ENCODE results near the gene OR52K2.
"Not testable (repeated sequence)": the region's sequence is repeated elsewhere in the genome, so short reads cannot be mapped to it uniquely, and the experiment has no call there.

The OR52K2 gene

DNA sequence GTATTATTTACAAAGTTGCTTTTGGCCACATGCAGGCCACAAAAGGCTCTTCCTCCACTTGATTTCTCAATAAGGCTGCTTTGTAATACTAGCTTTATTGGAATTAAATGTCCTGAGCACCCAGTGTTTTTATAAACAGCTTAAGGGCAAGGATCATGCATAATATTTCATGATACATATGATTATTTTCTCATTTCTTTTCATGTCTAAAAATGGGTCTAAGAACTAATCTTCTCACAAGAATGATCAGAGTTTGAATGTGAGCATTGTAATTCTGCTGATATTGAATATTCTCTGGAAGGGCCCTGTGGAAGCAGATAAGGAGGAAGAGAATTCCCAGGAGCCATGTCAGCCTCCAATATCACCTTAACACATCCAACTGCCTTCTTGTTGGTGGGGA is at the start of gene OR52K2:
OR52K2 (plus strand) TSS at position 301 of the 400 bp plus-strand sequence; CDS start at position 346, 45 bp downstream.
- DNase-seq (ENCODE audit: low read depth, low spot score) = no peak

DNA sequence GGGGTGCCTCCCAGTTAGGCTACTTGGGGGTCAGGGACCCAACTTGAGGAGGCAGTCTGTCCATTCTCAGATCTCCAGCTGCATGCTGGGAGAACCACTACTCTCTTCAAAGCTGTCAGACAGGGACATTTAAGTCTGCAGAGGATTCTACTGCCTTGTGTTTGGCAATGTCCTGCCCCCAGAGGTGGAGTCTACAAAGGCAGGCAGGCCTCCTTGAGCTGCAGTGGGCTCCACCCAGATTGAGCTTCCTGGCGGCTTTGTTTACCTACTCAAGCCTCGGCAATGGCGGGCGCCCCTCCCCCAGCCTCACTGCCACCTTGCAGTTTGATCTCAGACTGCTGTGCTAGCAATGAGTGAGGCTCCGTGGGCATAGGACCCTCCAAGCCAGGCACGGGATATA is 42.9 kb upstream of the OR52K2 start:
- DNase-seq (ENCODE audit: low read depth, low spot score) = not testable (repeated sequence)

DNA sequence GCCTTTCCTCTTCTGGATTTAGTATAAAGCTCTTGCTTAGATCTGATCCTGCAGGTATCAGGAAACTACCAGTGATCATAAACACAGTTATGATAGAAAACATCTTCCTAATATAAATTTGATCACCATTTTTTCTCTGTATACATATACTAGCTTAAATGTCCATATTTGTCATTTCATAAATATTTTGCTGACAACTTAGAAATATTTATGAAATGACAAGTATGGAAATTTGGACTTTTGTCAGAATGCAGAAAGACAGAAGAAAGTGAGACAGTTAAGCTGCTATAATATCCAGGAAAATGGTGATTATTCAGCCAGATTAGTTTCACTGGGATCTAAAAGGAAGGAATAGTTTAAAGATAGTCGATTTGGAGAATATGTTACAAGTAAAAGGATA is 32.8 kb upstream of the OR52K2 start:
- no peak for DNase-seq (ENCODE audit: low read depth, low spot score)

DNA sequence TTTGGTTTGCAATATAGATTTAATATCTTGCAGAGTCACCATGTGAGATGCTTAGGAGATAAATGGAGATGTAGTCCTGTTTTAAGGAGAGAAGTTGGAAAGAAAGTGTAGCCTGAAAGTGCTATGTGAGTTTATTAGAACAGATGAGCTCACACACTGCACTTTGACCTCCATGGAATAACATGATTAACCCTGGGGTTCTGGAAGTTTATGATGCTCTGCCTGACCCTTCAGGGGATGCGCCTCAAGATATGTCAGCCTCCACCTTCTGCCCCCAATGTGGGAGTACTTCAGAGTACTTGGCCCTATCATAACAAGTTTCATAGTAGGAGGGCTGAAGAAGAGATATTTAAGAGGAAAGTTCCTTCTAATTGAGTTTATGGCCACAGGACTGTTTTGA is 32.3 kb upstream of the OR52K2 start:
- DNase-seq (ENCODE audit: low read depth, low spot score) = no peak

DNA sequence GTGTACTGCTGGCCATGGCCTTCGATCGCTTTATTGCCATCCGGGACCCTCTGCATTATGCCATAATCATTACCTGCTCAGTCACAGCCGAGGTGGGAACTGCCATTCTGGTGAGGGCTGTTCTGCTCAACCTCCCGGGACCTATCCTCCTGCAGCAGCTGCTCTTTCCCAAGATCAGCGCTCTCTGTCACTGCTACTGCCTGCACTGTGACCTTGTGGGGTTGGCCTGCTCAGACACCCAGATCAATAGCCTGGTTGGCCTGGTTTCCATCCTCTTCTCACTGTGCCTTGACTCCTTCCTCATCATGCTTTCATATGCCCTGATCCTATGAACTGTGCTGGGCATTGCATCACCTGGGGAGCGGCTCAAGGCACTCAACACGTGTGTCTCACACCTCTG is 30.7 kb upstream of the OR52K2 start:
- DNase-seq (ENCODE audit: low read depth, low spot score) = no peak

DNA sequence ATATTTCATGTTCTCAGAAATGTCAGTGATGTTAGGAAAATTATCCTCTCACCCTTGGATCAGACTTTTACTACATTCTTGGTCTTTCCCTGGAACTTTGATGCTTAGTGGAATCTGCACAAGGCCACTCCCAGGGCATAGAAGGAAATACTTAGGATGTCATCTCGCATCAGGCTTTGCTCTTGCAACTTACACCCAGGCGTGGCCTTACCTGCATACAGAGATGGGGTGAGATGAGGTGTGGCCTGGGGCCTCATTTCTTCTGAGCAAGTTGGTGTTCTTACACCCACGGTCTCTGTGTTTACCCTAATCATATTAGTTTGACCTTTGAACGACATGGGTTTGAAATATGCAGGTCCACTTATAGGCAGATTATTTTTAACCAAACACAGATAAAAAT is 19.0 kb upstream of the OR52K2 start:
- DNase-seq (ENCODE audit: low read depth, low spot score) = no peak

DNA sequence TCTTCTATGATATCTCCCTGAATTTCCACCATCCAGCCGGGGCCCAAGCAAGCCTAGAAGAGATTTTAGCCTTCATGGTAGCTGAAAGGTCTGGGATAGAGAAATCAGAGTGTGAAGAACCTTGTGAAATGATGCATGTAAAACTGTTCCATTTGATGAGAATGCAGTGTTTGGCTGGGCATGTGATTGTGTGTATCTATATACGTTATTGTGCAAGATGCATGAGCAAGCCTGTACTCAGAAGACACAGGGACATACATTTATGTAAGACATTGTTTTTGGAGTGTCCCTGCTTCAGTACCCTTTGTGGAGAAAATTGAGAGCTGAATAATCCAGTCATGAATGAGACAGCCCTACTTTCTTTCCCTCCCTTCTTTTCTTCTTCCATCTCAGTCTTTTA is 15.2 kb upstream of the OR52K2 start:
- DNase-seq (ENCODE audit: low read depth, low spot score) = no peak

DNA sequence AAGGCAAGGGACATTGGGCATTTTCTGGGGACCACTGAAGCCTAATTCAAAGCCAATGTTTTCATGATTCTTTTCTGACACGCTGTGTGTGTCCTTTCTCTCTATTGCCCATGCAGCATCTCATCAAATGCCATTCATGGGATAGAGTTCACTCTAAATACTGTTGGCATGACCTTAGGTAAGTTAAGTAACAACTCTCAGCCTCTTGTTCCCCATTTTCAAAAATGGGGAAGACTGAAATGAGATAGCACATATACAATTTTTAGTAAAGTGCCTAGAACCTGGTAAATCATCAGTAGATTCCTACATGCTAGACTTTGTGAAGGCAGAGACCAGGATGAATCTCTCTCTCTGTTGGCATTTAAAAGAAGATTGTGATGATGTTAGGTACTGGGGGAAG is 12.7 kb upstream of the OR52K2 start:
- DNase-seq (ENCODE audit: low read depth, low spot score) = no peak

DNA sequence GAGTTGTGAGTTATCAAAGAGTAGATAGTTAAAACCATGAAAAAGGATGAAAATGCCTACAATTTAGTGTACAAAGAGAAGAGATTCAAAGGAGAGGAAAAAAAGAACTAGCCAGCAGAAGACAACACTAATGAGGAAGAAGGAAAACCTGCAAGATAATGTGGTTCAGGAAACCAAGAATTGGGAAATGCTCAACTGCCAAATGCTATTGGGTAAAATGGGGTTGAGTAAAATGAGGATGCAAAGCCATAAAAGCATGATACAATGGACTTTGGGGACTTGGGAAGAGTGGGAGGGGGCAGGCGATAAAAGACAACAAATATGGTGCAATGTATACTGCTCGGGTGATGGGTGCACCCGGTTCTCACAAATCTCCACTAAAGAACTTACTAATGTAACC is 7.6 kb upstream of the OR52K2 start:
- no peak for DNase-seq (ENCODE audit: low read depth, low spot score)

DNA sequence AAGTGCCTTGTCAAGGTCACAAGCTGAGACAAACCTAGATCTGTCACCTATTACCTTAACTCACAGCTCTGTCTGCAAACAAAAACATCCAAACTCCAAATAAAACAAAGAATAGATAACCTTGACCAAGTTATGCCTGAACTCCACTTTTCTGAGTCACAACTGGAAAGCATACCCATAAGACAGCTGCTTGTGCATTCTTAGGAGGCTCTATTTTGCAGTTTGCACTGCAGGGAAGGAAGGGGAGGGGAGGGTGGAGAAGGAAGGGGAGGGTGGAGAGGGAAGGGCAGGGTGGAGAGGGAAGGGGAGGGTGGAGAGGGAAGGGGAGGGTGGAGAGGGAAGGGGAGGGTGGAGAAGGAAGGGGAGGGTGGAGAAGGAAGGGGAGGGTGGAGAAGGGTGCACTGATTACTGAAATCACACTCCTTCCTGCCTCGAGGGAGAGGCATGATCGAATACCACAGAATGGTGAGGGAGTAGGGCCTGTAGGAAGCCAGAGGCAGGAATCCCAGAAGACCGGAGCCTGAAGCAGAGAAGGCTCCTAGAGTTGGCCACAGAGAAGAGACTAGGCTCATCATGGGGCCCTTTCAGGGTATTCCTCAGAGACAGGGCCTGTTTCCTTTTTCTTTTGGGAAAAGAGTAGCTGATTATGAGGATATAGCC is 5.7 kb upstream of the OR52K2 start:
- DNase-seq (ENCODE audit: low read depth, low spot score) = no peak

DNA sequence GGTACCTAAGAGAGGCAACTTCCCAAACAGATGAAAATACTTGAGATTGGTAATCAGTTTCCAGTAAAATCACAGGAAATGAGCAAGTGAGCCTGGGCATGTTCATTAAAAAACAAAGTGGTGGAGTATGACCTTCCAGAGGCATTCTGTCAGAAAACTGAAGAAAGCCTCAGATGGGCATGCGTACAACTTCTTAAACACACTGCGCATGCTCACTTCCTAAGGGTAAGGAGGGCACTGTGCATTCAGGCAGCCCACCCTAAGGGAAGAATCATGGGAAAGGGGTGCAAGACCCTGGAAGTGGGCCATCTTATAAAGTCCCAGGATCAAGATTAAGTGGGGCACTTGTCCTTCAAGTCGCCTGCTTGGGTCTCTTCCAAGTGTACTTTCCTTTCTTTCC is 4.0 kb downstream of the OR52K2 start:
- DNase-seq (ENCODE audit: low read depth, low spot score) = no peak

DNA sequence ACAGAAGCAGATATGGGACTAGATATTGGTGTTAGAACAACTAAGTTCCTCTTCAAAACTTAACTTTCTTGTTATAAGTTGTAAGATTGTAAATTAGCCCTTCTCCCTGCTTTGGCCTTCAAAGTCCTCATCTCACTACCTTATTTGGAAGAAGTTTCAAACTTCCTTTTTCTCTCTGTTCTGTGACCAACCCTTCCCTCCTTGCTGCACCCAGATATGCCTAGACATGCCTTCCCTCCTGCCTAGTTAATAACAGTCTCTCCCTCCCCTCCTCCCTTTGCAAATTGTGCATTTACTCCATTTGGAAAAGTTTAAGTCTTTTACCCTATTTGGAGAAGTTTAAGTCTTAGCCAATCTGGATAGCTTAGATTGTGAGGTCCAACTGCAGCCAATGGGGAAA is 4.9 kb downstream of the OR52K2 start:
- DNase-seq (ENCODE audit: low read depth, low spot score) = no peak

DNA sequence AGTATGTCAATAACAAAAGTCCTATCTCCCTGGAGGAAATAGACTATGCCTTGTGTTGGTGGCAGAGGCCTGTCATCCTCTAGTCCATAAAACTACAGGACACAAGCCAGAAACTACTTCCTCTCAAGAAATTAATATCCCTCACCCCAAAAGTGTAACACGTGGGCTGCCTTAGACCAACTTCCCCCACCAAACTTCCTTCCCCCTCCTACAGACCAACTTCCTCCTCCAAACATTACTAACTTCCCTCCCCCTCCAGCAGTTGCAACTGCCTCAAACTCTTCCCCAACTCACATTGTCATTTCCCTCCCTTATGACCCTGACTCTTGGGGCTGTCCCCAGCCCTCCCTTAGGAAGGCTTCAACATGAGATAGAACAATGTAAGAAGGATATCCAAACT is 6.3 kb downstream of the OR52K2 start:
- no peak for DNase-seq (ENCODE audit: low read depth, low spot score)

DNA sequence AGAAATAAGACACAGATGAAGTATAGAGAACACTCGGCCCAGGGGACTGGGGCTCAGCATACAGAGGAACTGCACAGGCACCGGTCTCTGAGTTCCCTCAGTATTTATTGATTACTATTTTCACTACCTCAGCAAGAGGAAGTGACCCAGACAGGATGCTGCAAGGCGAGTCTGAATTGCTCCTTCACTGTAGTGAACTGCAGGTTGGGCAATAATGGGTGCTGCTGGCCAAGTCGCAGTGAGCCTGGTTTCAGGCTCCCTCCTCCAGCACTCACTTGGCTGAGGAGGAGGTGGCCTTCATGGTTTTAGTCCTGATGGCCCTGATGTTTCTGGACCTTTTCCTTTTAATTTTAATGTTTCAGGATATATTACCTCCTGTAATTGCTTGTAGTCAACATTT is 10.4 kb downstream of the OR52K2 start:
- DNase-seq (ENCODE audit: low read depth, low spot score) = no peak

DNA sequence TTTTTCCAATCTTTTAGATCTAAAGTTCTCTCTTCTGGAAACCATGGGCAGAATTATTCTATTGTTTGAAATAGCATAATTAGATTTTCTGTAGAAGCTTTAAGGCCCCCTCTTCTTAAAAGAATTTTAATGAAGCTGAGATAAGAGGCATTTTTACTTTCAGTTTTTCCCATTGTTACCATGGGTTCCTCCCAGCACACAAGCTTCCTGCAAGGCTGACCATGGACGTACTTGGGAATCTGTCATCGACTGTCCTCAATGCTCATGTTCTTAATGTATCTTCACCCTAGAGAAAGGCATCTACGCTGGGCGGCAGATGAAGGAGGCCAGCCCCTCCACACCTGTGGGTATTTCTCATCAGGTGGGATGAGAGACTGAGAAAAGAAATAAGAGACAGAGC is 11.1 kb downstream of the OR52K2 start:
- DNase-seq (ENCODE audit: low read depth, low spot score) = no peak

DNA sequence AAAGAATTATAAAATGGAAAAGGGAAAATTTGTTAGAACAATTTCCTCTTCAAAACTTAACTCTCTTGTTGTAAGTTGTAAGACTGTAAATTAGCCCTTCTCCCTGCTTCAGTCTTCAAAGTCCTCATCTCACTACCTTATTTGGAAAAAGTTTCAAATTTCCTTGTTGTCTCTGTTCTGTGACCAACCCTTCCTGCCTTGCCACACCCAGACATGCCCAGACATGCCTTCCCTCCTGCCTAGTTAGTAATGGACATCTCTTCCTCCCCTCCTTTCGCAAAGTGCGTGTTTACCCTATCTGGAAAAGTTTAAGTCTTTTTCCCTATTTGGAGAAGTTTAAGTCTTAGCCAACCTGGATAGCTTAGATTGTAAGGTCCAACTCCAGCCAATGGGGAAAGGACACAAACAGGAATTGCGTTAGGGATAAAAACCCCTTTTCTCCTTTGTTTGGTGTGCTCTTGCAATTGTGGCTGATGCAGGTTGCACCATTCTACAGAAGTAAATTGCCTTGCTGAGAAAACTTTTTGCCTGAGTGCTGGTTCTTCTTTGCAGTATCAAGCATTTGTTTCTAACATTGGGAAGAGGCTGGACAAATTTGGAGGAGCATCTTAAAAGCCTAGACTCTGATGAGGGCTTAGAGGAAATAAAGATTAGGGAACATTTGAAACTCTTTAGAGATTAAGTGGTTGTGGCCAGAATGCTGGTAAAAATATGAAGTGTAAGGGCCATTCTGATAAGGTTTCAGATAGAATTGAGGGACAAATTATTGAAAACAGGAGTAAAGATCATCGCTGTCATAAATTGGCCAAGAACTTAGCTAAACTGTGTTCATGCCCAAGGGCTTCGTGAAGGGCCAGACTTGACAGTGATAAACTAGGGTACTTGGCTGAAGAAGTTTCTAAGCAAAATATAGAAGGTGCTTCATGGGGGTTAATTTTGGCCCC is 15.4 kb downstream of the OR52K2 start:
- no peak for DNase-seq (ENCODE audit: low read depth, low spot score)

DNA sequence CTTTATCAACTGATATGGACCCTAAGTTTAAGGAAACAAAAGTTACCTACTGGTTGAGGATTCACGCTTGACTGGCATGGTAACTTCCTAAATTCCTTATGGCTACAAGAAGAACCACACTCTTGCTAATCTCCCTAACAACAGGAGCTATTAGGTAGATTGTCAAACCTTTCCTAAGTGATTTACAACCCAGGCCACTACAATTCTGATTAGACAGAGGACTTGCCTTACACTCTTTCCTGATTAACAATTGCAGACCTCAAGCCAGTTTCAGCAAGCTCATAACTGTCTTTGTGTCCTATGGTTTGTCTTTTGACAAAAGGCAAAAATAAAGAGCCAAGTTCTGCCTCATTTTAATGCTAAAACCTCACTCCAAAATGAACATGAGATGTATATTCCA is 16.3 kb downstream of the OR52K2 start:
- no peak for DNase-seq (ENCODE audit: low read depth, low spot score)

DNA sequence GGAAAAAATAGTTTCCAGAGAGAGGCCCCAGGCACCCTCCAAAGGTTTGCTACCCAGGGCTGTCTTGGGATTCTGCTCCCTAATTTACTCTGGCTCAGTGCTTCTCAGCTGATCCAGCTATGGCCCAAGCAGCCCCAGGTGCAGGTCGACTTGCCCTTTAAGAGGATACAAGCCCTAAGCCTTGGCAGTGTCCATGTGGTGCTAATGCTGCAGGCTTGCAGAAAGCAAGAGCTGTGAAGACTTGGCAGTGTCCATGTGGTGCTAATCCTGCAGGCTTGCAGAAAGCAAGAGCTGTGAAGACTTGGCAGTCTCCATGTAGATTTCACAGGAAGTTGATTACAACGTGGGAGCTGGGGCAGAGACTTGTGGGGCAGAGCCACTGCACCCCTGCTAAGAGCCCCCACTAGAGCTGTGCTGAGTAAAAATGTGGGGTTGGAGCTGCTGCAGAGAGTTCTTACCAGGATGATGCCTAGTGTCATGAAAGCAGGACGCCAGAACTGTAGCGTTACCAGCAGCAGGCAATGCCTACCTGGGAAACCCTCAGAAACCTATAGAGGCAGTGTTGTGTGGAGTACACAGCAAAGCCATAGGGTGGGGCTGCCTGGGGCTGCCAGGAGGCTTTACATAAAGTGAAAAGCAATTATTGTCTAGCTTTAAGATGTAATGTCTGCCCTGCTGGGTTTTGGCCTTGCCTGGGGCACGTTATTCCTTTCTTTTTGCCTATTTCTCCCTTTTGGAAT is 17.2 kb downstream of the OR52K2 start:
- no peak for DNase-seq (ENCODE audit: low read depth, low spot score)

DNA sequence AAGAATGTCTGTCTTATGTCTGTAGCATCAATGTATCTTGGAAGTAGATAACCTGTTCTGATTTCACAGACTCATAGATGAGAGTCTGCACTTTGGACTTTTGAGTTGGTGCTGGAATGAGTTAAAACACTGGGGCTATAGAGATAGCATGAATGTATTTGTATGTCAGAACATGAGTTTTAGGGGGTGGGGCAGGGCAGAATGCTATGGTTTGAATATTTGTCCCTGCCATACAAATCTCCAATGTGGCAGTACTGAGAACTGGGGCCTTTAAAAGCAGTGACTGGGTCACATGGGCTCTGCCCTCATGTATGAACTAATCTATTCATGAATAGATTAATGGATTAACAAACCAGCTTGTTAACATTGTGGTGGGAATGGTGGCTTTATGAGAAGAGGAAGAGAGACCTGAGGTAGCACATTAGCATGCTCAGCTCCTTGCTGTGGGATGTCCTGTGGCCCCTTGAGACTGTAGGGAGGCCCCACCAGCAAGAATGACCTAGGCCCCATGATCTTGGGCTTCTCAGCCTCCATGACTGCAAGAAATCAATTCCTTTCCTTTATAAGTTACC is 17.9 kb downstream of the OR52K2 start:
- DNase-seq (ENCODE audit: low read depth, low spot score) = no peak

DNA sequence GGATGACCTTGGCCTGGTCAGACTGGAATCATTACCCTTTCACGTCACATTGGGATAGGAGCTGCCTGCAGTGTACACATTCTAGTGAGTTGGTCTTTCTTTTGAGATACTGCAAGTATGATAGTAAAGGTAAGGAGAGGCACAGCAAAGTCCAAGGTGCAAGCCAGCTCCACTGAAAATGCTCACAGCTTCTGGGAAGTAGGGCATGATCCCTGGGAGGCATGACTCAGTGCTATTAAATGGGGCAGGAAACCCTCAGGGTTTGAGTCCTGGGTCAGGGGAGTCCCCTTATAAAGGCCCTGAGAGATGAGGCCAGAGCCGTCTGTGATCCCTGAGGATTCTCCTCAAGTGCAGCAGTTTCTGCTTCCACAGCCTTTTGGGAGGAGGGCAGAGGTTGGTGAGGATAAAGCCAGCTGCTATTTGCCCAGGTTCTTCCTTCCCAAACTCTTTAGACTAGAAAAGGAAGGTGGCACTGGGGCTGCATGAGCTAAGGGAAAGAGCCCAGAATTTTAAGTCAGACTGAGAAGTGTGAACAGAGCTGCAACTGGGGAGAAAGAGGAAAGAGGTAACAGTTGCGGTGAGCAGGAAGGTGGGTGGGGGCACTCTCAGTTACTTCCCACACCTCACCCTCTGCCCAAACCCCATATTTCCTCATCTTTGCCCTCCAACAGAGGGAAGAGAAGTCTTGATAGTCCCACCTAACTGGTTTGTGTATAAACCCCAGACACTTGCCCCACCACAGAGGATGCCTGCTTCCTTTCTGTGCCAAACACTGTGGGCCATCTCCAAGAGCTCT is 18.9 kb downstream of the OR52K2 start:
- no peak for DNase-seq (ENCODE audit: low read depth, low spot score)

DNA sequence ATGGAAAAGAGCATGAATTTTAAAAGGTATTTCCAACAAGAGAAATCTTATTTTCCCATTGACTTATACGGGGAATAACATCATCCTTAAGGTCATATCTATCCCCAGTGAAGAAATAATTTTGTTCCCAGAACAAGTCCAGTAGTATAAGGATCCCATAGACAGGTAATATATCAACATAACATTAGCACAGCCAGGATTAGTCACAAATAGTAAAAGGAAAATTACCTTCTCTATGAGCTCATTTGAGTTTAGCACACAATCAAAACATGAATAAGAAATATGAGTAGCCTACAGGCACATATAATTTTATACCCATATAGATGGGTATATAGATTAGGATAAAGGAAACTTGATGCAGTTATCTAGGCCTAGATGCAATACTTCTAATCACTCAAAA is 30.5 kb downstream of the OR52K2 start:
- DNase-seq (ENCODE audit: low read depth, low spot score) = no peak
